RWPE1 (cell line): ENCODE data around the gene BMP2K.
"Not testable (repeated sequence)": the region's sequence is repeated elsewhere in the genome, so short reads cannot be mapped to it uniquely, and the experiment has no call there.

Experiments used
- CTCF ChIA-PET: fragments of 350-600 bp; sonication (Branson Sonifier 250); formaldehyde crosslinking; extraction: SDS; loops from one replicate; lab custom pipeline; 2021; lab: Yijun Ruan, JAX
- POLR2A ChIA-PET: fragments of 400-600 bp; formaldehyde crosslinking; extraction: SDS; loops from one replicate; lab custom pipeline; 2020; ENCODE audit warnings: antibody characterized with exemption; ENCODE audit not compliant: low non-redundant PET; lab: Yijun Ruan, JAX
- DNase-seq: peaks from one replicate; pipeline ENCODE4 v3.0.0; 2012; ENCODE audit warnings: low spot score
- H3K27ac ChIP-seq: fragments of 450-650 bp; 2 replicates; pipeline ENCODE4 v1.5.1; 2017
- TF ChIP-seq, protein P1 (sequence below): fragments of 450-650 bp; conservative IDR thresholded peaks from 2 replicates; pipeline ENCODE4 v1.5.1; 2017; ENCODE audit warnings: low read depth, mild to moderate bottlenecking

BMP2K gene

DNA sequence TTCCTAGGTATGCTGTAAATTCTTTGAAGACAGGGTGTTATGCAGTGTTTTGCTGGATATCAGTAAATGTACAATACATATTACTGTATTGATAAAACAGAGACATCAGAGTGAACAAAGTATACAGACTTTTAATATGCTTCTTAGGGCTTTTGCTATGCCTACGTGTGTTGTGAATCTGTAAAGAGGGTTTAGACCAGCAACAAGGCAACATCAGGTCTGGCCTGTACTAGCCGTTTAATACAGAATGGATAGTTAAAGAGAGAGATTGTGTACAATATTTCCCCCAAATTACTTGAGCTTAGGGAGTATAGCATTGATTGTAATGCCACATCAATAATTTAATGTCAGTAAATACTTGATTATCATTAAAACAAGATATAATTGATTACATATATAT lies 87.8 kb downstream of the BMP2K start:
- ChIA-PET POLR2A (no interaction called here), CTCF (interaction anchor here (0.6 to 1.4 kb wide), 10 partner anchors 12 to 969 kb away, joined by 3 to 7 read pairs (median 4); no protein-coding TSS in a partner anchor)
- no peak overlapping the region for H3K27ac ChIP-seq
- TF ChIP-seq, protein P1, sequence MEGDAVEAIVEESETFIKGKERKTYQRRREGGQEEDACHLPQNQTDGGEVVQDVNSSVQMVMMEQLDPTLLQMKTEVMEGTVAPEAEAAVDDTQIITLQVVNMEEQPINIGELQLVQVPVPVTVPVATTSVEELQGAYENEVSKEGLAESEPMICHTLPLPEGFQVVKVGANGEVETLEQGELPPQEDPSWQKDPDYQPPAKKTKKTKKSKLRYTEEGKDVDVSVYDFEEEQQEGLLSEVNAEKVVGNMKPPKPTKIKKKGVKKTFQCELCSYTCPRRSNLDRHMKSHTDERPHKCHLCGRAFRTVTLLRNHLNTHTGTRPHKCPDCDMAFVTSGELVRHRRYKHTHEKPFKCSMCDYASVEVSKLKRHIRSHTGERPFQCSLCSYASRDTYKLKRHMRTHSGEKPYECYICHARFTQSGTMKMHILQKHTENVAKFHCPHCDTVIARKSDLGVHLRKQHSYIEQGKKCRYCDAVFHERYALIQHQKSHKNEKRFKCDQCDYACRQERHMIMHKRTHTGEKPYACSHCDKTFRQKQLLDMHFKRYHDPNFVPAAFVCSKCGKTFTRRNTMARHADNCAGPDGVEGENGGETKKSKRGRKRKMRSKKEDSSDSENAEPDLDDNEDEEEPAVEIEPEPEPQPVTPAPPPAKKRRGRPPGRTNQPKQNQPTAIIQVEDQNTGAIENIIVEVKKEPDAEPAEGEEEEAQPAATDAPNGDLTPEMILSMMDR, result no peak
- no peak for DNase-seq

DNA sequence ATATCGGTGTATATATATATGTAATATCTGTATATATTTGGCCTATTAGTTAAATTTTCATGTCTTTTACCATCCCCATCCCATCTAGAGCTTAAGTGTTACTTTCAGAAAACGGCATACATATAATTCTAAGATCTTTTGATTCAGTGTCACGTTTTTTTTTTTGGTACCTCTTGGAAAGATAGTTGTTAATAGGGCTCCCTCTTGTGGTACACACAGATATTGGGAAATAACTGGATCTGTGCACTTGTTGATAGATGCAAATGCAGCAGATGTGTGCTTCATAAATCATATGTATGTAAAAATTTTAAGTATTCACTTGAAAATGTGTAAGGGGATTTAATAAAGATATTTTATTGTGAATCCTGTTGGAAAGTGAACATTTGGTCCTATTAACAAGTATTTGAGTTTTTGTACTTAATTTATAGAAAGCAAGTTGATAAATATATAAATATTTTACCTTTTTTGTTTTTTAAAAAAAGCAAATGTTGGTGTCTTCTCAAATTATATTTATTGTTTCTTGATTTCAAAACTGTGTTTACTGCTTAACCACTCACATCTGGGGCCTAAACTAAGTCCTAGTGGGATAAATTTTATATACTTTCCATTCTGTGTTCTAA lies 88.4 kb downstream of the BMP2K start:
- TF ChIP-seq, protein P1, result peak; percentile 77
- CTCF ChIA-PET, result interaction anchor here (0.6 to 1.4 kb wide), 10 partner anchors 12 to 970 kb away, joined by 3 to 7 read pairs (median 4); no protein-coding TSS in a partner anchor
- peak; percentile 38 for DNase-seq
- H3K27ac ChIP-seq, result no peak overlapping the region
- POLR2A ChIA-PET, result no interaction called here

DNA sequence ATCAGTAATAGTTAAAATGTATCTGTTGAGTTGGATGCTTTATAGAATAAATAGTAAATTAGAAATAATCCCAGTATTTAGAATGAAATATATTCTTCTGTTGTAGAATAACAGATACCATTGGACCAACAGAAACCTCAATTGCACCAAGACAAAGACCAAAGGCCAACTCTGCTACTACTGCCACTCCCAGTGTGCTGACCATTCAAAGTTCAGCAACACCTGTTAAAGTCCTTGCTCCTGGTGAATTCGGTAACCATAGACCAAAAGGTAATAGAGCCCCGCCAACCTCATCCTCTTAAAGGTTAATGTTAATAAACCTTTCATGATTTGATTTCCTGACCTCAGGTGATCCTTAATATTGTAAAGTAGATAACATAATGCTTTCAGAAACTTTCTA lies 89.3 kb downstream of the BMP2K start:
- TF ChIP-seq, protein P1, result no peak
- ChIA-PET POLR2A (no interaction called here), CTCF (no interaction called here)
- no peak for DNase-seq
- H3K27ac ChIP-seq, result no peak overlapping the region

DNA sequence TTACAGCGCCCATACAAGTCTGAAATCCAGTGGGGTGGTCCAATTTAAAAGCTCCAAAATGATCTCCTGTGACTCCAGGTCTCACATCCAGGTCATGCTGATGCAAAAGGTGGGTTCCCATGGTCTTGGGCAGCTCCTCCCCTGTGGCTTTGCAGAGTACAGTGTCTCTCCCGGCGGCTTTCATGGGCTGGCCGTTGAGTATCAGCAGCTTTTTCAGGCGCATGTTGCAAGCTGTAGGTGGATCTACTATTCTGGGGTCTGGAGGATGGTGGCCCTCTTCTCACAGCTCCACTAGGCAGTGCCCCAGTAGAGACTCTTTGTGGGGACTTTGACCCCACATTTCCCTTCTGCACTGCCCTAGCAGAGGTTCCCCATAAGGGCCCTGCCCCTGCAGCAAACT lies 92.6 kb downstream of the BMP2K start:
- POLR2A ChIA-PET, DNase-seq, CTCF ChIA-PET, H3K27ac ChIP-seq: not testable (repeated sequence)

DNA sequence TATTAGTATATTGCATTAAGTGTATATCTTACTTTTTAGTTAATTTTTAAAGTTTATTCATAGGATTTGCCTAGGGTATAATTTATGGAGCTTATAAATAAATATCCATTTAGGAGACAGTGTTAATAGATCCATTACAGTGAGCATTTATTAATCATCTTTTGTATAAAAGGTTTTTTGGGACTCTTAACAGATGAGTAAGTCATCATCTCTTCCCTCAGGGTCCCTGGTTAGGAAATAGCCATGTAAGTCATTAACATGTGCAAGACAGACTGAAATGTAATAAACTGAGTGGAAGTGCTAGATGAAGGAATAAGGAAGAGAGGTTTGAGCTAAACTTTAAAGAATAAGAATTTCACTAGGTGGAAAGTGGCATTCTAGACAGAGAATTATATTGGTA lies 93.9 kb downstream of the BMP2K start:
- ChIA-PET POLR2A (no interaction called here), CTCF (no interaction called here)
- no peak overlapping the region for H3K27ac ChIP-seq
- no peak for DNase-seq
- TF ChIP-seq, protein P1, result no peak

DNA sequence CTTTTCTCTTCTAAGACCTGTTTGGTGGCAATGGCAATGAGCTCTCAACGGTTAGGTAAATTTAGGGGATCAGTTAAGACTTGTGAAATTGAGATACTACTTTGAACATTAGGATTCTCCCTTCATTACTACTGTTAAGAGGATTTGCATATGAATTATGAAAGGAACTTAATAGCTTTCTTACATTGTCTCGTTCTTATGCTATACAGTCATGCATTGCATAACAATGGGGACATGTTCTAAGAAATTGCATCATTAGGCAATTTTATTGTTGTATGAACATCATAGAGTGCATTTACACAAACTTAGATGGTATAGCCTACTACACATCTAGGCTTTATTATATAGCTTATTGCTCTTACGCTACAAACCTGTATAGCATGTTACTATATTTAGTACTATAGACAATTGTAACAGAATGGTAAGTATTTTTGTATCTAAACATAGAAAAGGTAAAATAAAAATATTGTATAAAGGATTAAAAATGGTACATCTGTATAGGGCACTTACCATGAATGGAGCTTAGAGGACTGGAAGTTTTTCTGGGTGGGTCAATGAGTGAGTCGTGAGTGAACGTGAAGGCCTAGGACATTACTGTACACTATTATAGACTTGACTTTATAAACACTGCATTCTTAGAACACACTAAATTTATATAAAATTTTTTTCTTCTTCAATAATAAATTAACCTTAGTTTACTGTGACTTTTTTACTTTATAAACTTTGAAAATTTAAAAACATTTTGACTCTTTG lies 100.6 kb downstream of the BMP2K start:
- DNase-seq, result no peak
- ChIA-PET CTCF (no interaction called here), POLR2A (no interaction called here)
- H3K27ac ChIP-seq, result no peak overlapping the region
- TF ChIP-seq, protein P1, result no peak

DNA sequence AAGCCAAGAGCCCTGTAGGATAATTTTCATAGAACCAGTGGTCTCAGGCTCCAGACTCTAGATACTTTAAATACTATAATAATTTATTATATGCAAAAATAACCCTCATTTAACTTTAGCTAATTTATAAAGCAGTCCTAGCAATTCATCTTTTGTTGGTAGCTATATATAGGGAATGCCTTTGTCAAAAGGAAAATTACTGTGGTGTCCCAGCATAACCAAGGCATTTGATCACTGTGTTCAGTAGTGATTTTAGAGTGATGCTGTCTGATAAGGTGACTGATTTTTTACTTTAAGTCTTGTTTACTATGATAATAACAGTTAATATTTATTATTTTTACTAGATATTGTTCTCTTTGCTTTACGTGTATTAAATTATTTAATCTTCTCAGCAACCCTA lies 101.9 kb downstream of the BMP2K start:
- ChIA-PET POLR2A (no interaction called here), CTCF (no interaction called here)
- TF ChIP-seq, protein P1, result no peak
- no peak overlapping the region for H3K27ac ChIP-seq
- DNase-seq, result no peak
